HCT116 (cell line): ENCODE measurements around the gene TAS2R3. TPM values are rescaled to one million over a fixed set of nuclear protein-coding genes. Genes with fewer than 3 reads are reported as not detected.

Experiments used
- ATAC-seq: fragments of 200-7000 bp; cut with Tn5 transposase; 2 replicates; pipeline ENCODE4 v1.9.1; 2020; ENCODE audit warnings: mild to moderate bottlenecking, moderate library complexity
- BruUV-seq: library from RNA; stranded (reverse); fragments of 400-500 nt; replicated peaks from 2 replicates; lab custom pipeline; 2021; lab: Mats Ljungman, UMichigan
- CTCF ChIA-PET: fragments of 300-600 bp; sonication (Branson Sonifier 250); formaldehyde crosslinking; loops from one replicate; lab custom pipeline; 2021; ENCODE audit warnings: antibody characterized with exemption; lab: Charles Lee
- POLR2A ChIA-PET: fragments of 300-600, 350-600 bp; sonication (Branson Sonifier 250); formaldehyde crosslinking; loops from one replicate; lab custom pipeline; 2021; ENCODE audit warnings: antibody characterized with exemption; lab: Charles Lee
- RAD21 ChIA-PET, 2 experiments: fragments of 300-600 bp; sonication (Branson Sonifier 250); formaldehyde crosslinking; loops; one replicate each; lab custom pipeline; 2023; ENCODE audit warnings: low total read pairs in 2 of 2; ENCODE audit not compliant: uncharacterized antibody in 2 of 2, unreplicated experiment in 2 of 2, low non-redundant PET in 1 of 2; lab: Charles Lee
- DNase-seq: peaks from one replicate; pipeline ENCODE4 v3.0.0-alpha.2; 2010; ENCODE audit warnings: low read depth, low spot score
- H2AFZ ChIP-seq: fragments of 200-600 bp; shearing (Covaris generic), sonication (generic); 2 replicates; pipeline ENCODE4 v1.6.1; 2017; ENCODE audit warnings: low read depth, mixed run types, mixed read lengths, antibody characterized with exemption, low read length; ENCODE audit not compliant: poor library complexity, severe bottlenecking
- H3K27ac ChIP-seq: 2 replicates; pipeline ENCODE4 v1.5.1; 2012; ENCODE audit warnings: low read depth, low read length
- H3K27me3 ChIP-seq: fragments of 200-600 bp; sonication (generic); 2 replicates; pipeline ENCODE4 v1.6.1; 2016; ENCODE audit warnings: mixed run types, low read length, mixed read lengths; ENCODE audit not compliant: insufficient read depth
- H3K36me3 ChIP-seq, 2 experiments: fragments of 200-500 bp in 1 of 2; fragments of 200-600 bp in 1 of 2; sonication (Bioruptor generic) in 1 of 2; sonication (generic) in 1 of 2; 2 replicates each; pipeline versions ENCODE4 v1.5.1 to v1.6.1; 2014 to 2016; ENCODE audit warnings: low read length in 2 of 2, inconsistent platforms in 1 of 2, mixed read lengths in 1 of 2, mixed run types in 1 of 2; ENCODE audit not compliant: insufficient read depth in 2 of 2, control insufficient read depth in 1 of 2
- H3K4me1 ChIP-seq, 2 experiments: fragments of 200-600 bp in 1 of 2; sonication (generic) in 1 of 2; 2 replicates each; pipeline versions ENCODE4 v1.5.1 to v1.6.1; 2012 to 2017; ENCODE audit warnings: low read length in 2 of 2, inconsistent platforms in 1 of 2, mild to moderate bottlenecking in 1 of 2, mixed read lengths in 1 of 2, mixed run types in 1 of 2, moderate library complexity in 1 of 2; ENCODE audit not compliant: insufficient read depth in 2 of 2, control insufficient read depth in 1 of 2
- H3K4me2 ChIP-seq: fragments of 200-600 bp; sonication (generic); 2 replicates; pipeline ENCODE4 v1.6.1; 2017; ENCODE audit warnings: mixed run types, low read length, mixed read lengths
- H3K4me3 ChIP-seq, 2 experiments: fragments of 200-600 bp in 1 of 2; sonication (generic) in 1 of 2; replicated peaks in 1 of 2; 2 replicates each; pipeline ENCODE4 v1.5.1; 2011 to 2016; ENCODE audit warnings: low read length in 2 of 2, control low read depth in 1 of 2, low read depth in 1 of 2, mild to moderate bottlenecking in 1 of 2, mixed read lengths in 1 of 2, mixed run types in 1 of 2
- H3K79me2 ChIP-seq: fragments of 200-600 bp; sonication (generic); 2 replicates; pipeline ENCODE4 v1.6.1; 2017; ENCODE audit warnings: mild to moderate bottlenecking, mixed run types, low read length, moderate library complexity, mixed read lengths; ENCODE audit not compliant: insufficient read depth
- H3K9ac ChIP-seq: fragments of 200-600 bp; sonication (generic); 2 replicates; pipeline ENCODE4 v1.6.1; 2016; ENCODE audit warnings: low read length, mixed read lengths
- H3K9me2 ChIP-seq: fragments of 200-600 bp; sonication (generic), shearing (Covaris generic); 2 replicates; pipeline ENCODE4 v1.6.1; 2017; ENCODE audit warnings: mixed run types, mild to moderate bottlenecking, moderate library complexity; ENCODE audit not compliant: insufficient read depth
- H3K9me3 ChIP-seq, 2 experiments: fragments of 200-500 bp in 1 of 2; fragments of 200-600 bp in 1 of 2; sonication (Bioruptor generic) in 1 of 2; sonication (generic) in 1 of 2; 2 replicates each; pipeline ENCODE4 v1.6.1; 2014 to 2017; ENCODE audit warnings: low read length in 2 of 2, mixed read lengths in 2 of 2, inconsistent platforms in 1 of 2, low read depth in 1 of 2, mild to moderate bottlenecking in 1 of 2, mixed run types in 1 of 2, moderate library complexity in 1 of 2; ENCODE audit not compliant: control insufficient read depth in 1 of 2, insufficient read depth in 1 of 2
- H4K20me1 ChIP-seq: fragments of 200-600 bp; sonication (generic), shearing (Covaris generic); 2 replicates; pipeline ENCODE4 v1.6.1; 2017; ENCODE audit warnings: mixed run types, mild to moderate bottlenecking, moderate library complexity; ENCODE audit not compliant: insufficient read depth
- CEBPB ChIP-seq: IDR thresholded peaks from 2 replicates; pipeline ENCODE4 v1.6.1; 2012; ENCODE audit warnings: low read depth
- EZH2 ChIP-seq: fragments of 200-600 bp; sonication (generic); IDR thresholded peaks from 2 replicates; pipeline ENCODE4 v1.6.1; 2017; ENCODE audit warnings: antibody characterized with exemption, mixed run types
- SRF ChIP-seq: IDR thresholded peaks from 2 replicates; pipeline ENCODE4 v1.6.1; 2012; ENCODE audit warnings: low read depth
- YY1 ChIP-seq: IDR thresholded peaks from 2 replicates; pipeline ENCODE4 v1.6.1; 2011; ENCODE audit warnings: low read length, low read depth, moderate library complexity, mild to moderate bottlenecking; ENCODE audit not compliant: insufficient replicate concordance; ENCODE audit errors: extremely low read depth
- ZFX ChIP-seq: fragments of 450-650 bp; IDR thresholded peaks from 2 replicates; pipeline ENCODE4 v1.6.1; 2017
- intact Hi-C: fragments of 100-400 bp; cut with micrococcal nuclease; formaldehyde crosslinking; loops from 2 replicates; pipeline ENCODE4 v1.10.0; 2022
- total RNA-seq: library from RNA; stranded (reverse); gene quantifications from one replicate; pipeline ENCODE4 v1.2.1, GENCODE V29; 2021; ENCODE audit not compliant: unreplicated experiment
- TF ChIP-seq, protein P1 (sequence below): IDR thresholded peaks from 2 replicates; pipeline ENCODE4 v1.6.1; 2012
- TF ChIP-seq, protein P2 (sequence below): IDR thresholded peaks from 2 replicates; pipeline ENCODE4 v1.6.1; 2012; ENCODE audit warnings: low read depth

TAS2R3 gene
- total RNA-seq, 1 experiment from 2014 or later = 1.4 TPM

DNA sequence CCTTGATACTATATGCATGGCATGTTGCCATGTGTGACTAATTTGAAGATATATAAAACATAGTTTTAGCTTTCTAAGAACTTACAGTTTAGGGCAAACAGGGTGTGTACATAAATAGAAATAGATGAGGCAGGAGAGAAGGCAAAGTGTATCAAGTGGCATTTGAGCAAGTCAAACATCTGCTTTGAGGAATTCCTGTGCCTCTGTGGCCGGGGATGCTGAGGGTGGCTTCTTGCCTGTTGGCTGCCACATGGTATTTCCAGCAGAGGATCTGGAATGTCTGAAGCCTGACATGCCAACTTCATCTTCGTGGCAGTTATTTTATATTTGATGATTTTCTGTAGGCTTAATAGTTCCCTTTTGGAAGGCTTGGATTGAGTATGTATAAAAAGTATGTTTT lies 19.8 kb upstream of the TAS2R3 start:
- H3K27ac ChIP-seq = no peak overlapping the region
- ATAC-seq (no peak), DNase-seq (no peak)
- intact Hi-C loops = no loop called here
- no TSS peak for BruUV-seq
- POLR2A ChIA-PET = no interaction called here
- TF ChIP-seq, protein P1, sequence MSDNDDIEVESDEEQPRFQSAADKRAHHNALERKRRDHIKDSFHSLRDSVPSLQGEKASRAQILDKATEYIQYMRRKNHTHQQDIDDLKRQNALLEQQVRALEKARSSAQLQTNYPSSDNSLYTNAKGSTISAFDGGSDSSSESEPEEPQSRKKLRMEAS = no peak
- TF ChIP-seq EZH2 (no peak), YY1 (no peak), ZFX (no peak), CEBPB (no peak), SRF (no peak)
- TF ChIP-seq, protein P2, sequence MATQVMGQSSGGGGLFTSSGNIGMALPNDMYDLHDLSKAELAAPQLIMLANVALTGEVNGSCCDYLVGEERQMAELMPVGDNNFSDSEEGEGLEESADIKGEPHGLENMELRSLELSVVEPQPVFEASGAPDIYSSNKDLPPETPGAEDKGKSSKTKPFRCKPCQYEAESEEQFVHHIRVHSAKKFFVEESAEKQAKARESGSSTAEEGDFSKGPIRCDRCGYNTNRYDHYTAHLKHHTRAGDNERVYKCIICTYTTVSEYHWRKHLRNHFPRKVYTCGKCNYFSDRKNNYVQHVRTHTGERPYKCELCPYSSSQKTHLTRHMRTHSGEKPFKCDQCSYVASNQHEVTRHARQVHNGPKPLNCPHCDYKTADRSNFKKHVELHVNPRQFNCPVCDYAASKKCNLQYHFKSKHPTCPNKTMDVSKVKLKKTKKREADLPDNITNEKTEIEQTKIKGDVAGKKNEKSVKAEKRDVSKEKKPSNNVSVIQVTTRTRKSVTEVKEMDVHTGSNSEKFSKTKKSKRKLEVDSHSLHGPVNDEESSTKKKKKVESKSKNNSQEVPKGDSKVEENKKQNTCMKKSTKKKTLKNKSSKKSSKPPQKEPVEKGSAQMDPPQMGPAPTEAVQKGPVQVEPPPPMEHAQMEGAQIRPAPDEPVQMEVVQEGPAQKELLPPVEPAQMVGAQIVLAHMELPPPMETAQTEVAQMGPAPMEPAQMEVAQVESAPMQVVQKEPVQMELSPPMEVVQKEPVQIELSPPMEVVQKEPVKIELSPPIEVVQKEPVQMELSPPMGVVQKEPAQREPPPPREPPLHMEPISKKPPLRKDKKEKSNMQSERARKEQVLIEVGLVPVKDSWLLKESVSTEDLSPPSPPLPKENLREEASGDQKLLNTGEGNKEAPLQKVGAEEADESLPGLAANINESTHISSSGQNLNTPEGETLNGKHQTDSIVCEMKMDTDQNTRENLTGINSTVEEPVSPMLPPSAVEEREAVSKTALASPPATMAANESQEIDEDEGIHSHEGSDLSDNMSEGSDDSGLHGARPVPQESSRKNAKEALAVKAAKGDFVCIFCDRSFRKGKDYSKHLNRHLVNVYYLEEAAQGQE = no peak
- H3K27me3 ChIP-seq = no peaks in the 10 kb centered on the region
- H3K36me3 ChIP-seq = peaks cover 70 to 80% of the 10 kb centered on the region in 2 experiments
- H3K9ac ChIP-seq = no peak overlapping the region
- H3K79me2 ChIP-seq = peaks cover 89% of the 10 kb centered on the region
- peaks cover 4 to 6% of the 10 kb centered on the region in 2 experiments; a peak in 3 of 4 replicates for H3K4me1 ChIP-seq
- CTCF ChIA-PET = no interaction called here
- H3K4me2 ChIP-seq = no peak overlapping the region
- H2AFZ ChIP-seq = no peak overlapping the region
- RAD21 ChIA-PET = no interaction called here
- H3K4me3 ChIP-seq = no peak overlapping the region
- peaks cover 6% of the 10 kb centered on the region; the same call in 1 of the 2 replicates for H4K20me1 ChIP-seq
- no peaks in the 10 kb centered on the region for H3K9me2 ChIP-seq
- no peaks in the 10 kb centered on the region for H3K9me3 ChIP-seq
